Stomach (tissue), 9 donors: ENCODE measurements around the gene TNNI3. TPM values are rescaled to one million over a fixed set of nuclear protein-coding genes. Genes with fewer than 3 reads are reported as not detected.

Source experiments
- DNase-seq, 2 donors: peaks; one replicate each; pipeline versions ENCODE4 v3.0.0 to v3.0.0-alpha.2; 2013 to 2019
- H3K27ac ChIP-seq, 5 donors: fragments of 200-600 bp in 4 of 5; sonication (generic) in 4 of 5; one replicate each; pipeline ENCODE4 v1.5.1; 2013 to 2019; ENCODE audit warnings: mild to moderate bottlenecking in 1 of 5, moderate library complexity in 1 of 5
- H3K27me3 ChIP-seq, 3 donors: fragments of 200-600 bp; sonication (generic); one replicate each; pipeline ENCODE4 v1.5.1; 2017 to 2019; ENCODE audit warnings: mixed run types in 1 of 3
- H3K36me3 ChIP-seq, 4 donors: fragments of 200-600 bp; sonication (generic); 1 replicate in 3 of 4; 2 replicates in 1 of 4; pipeline ENCODE4 v1.5.1; 2016 to 2019
- H3K4me1 ChIP-seq, 4 donors: fragments of 200-600 bp; sonication (generic); one replicate each; pipeline ENCODE4 v1.5.1; 2016 to 2019
- H3K4me3 ChIP-seq, 4 donors: fragments of 200-600 bp; sonication (generic) in 3 of 4; one replicate each; pipeline ENCODE4 v1.5.1; 2016 to 2019; ENCODE audit warnings: mild to moderate bottlenecking in 1 of 4
- H3K9me3 ChIP-seq, 4 donors: fragments of 200-600 bp; sonication (generic); one replicate each; pipeline ENCODE4 v1.5.1; 2016 to 2019
- CTCF ChIP-seq, 7 experiments: fragments of 450-650 bp in 4 of 7; fragments of 200-600 bp in 3 of 7; sonication (generic) in 3 of 7; IDR thresholded peaks; one replicate each; pipeline ENCODE4 v1.5.1; 2016 to 2019; ENCODE audit warnings: antibody characterized with exemption in 7 of 7, control low read depth in 2 of 7, mild to moderate bottlenecking in 1 of 7
- EP300 ChIP-seq: sonication (generic); formaldehyde crosslinking; IDR thresholded peaks from one replicate; pipeline ENCODE4 v1.6.1; 2017; ENCODE audit warnings: antibody characterized with exemption
- POLR2A ChIP-seq, 4 donors: fragments of 450-650 bp; IDR thresholded peaks; one replicate each; pipeline ENCODE4 v1.6.1; 2016; ENCODE audit warnings: antibody characterized with exemption in 4 of 4, control low read depth in 2 of 4, mild to moderate bottlenecking in 1 of 4, moderate library complexity in 1 of 4
- POLR2AphosphoS5 ChIP-seq, 3 donors: sonication (generic); formaldehyde crosslinking; IDR thresholded peaks; one replicate each; pipeline ENCODE4 v1.6.1; 2016; ENCODE audit warnings: antibody characterized with exemption in 3 of 3
- WGBS, 5 donors: extraction: QIAGEN DNeasy Blood & Tissue Kit in 3 of 5; methylation state at CpG; one replicate each; pipeline versions ENCODE4 v1.1.5 to v1.1.7; 2013 to 2018; 5-methylcytosine and 5-hydroxymethylcytosine counted together
- intact Hi-C: fragments of 100-400 bp; cut with DNase I; formaldehyde crosslinking; loops from one replicate; pipeline ENCODE4 v1.15.1; 2023; ENCODE audit warnings: low total_unique reads
- polyA plus RNA-seq, 3 donors: library from polyadenylated mRNA; stranded (reverse); fragments of 200-250 nt; gene quantifications; one replicate each; pipeline ENCODE4 v1.2.3, GENCODE V29; 2013
- total RNA-seq, 5 donors: library from RNA; depleted of rRNA; stranded (reverse); fragments of >200 nt; gene quantifications; one replicate each; pipeline versions ENCODE4 v1.1.0 to v1.2.3, GENCODE V29; 2014 to 2016
- donor health status: healthy with polysubstance abuse.
- donor health status: Bipolar disorder and iron deficiency.
- donor health status: healthy.

The TNNI3 gene
- total and polyA plus RNA-seq, 8 donors = 4.2 to 14.1 (median 7.8) TPM; not detected in 5

GRCh38 chr19:55153652-55154264, 3.8 kb downstream of the TNNI3 start:
- Histone ChIP-seq H3K27me3 (peaks cover 9 to 92% (median 51%) of the 10 kb centered on the region in 3 donors), H3K36me3 (no peaks in the 10 kb centered on the region), H3K9me3 (no peaks in the 10 kb centered on the region), H3K4me1 (peaks cover 0 to 15% (median 12%) of the 10 kb centered on the region in 4 donors), H3K27ac (no peak overlapping the region), H3K4me3 (no peak overlapping the region)
- 84 to 90% (median 87%) methylated on average over 12 of the region's 12 CpGs for WGBS, 5 donors
- intact Hi-C loops = no loop called here
- no peak for TF ChIP-seq EP300
- TF ChIP-seq CTCF (IDR thresholded peaks at IDR 0.05) = no peak
- TF ChIP-seq POLR2A (IDR thresholded peaks at IDR 0.05) = no peak
- TF ChIP-seq POLR2AphosphoS5 (IDR thresholded peaks at IDR 0.05) = no peak
- no peak for DNase-seq

- no peaks in the 10 kb centered on the region for H3K36me3 ChIP-seq
- no peak overlapping the region for H3K4me3 ChIP-seq
- no peaks in the 10 kb centered on the region for H3K9me3 ChIP-seq
- no peak for TF ChIP-seq POLR2A (IDR thresholded peaks at IDR 0.05)
- no peak for TF ChIP-seq EP300
- no peak for TF ChIP-seq POLR2AphosphoS5 (IDR thresholded peaks at IDR 0.05)
- TF ChIP-seq CTCF (IDR thresholded peaks at IDR 0.05) = no peak
- intact Hi-C loops = no loop called here
- no peak for DNase-seq
- H3K4me1 ChIP-seq = peaks cover 0 to 14% (median 12%) of the 10 kb centered on the region in 4 donors
- H3K27ac ChIP-seq = no peak overlapping the region
- H3K27me3 ChIP-seq = peaks cover 12 to 92% (median 51%) of the 10 kb centered on the region in 3 donors
These were observed 5.5 kb downstream of the TNNI3 start for GRCh38 chr19:55152017-55152416.

GRCh38 chr19:55149078-55150003, 8.2 kb downstream of the TNNI3 start, which contains the start of gene TNNT1:
TNNT1 (minus strand) TSS chr19:55149206; CDS start chr19:55147157, 2,049 bp downstream.
- TF ChIP-seq POLR2AphosphoS5 (IDR thresholded peaks at IDR 0.05) (no peak), CTCF (IDR thresholded peaks at IDR 0.05) (no peak), POLR2A (IDR thresholded peaks at IDR 0.05) (no peak), EP300 (no peak)
- no peak for DNase-seq
- Histone ChIP-seq H3K27me3 (peaks cover 19 to 92% (median 59%) of the 10 kb centered on the region in 3 donors), H3K4me3 (no peak within 1 kb of the TSS), H3K4me1 (peaks cover 0 to 18% (median 12%) of the 10 kb centered on the region in 4 donors), H3K36me3 (no peaks in the 10 kb centered on the region), H3K27ac (no peak within 1 kb of the TSS), H3K9me3 (no peaks in the 10 kb centered on the region)
- WGBS, 5 donors = 12 to 21% (median 13%) methylated on average over 17 to 18 of the region's 18 CpGs
- intact Hi-C loops = loop anchor here (10.0 kb wide), 1 partner anchor 345 kb away; no protein-coding TSS in a partner anchor

- no peak for DNase-seq
- Histone ChIP-seq H3K4me1 (peaks cover 0 to 18% (median 12%) of the 10 kb centered on the region in 4 donors), H3K9me3 (no peaks in the 10 kb centered on the region), H3K27ac (no peak overlapping the region), H3K4me3 (no peak overlapping the region), H3K27me3 (peaks cover 21 to 94% (median 74%) of the 10 kb centered on the region in 3 donors), H3K36me3 (no peaks in the 10 kb centered on the region)
- TF ChIP-seq EP300 = no peak
- no peak for TF ChIP-seq POLR2AphosphoS5 (IDR thresholded peaks at IDR 0.05)
- no peak for TF ChIP-seq POLR2A (IDR thresholded peaks at IDR 0.05)
- no peak for TF ChIP-seq CTCF (IDR thresholded peaks at IDR 0.05)
- intact Hi-C loops = loop anchor here (10.0 kb wide), 1 partner anchor 347 kb away; no protein-coding TSS in a partner anchor
- WGBS, 5 donors = 19 to 35% (median 27%) methylated on average over 5 to 9 of the region's 9 CpGs
These were observed 9.8 kb downstream of the TNNI3 start for GRCh38 chr19:55147545-55148251.
